ENCODE measurements around the gene RHBDL2.
A peak's percentile ranks its signal among the peaks of the same experiment; 100 is the strongest.
"Not testable (repeated sequence)": the region's sequence is repeated elsewhere in the genome, so short reads cannot be mapped to it uniquely, and the experiment has no call there.

RHBDL2 gene

GRCh38 chr1:38941527-38942019 is at the start of gene RHBDL2:
RHBDL2 (minus strand) TSS chr1:38941830; CDS start chr1:38919212, 22,618 bp downstream.
- DNase-seq (ENCODE audit: low read depth) = no peak

GRCh38 chr1:38990738-38991637 is 49.4 kb upstream of the RHBDL2 start, which contains the start of gene AKIRIN1:
AKIRIN1 (plus strand) TSS chr1:38991276; CDS start chr1:38991381, 105 bp downstream.
- peak; percentile 64 for DNase-seq (ENCODE audit: low read depth)

GRCh38 chr1:38990386-38990737 is 48.7 kb upstream of the RHBDL2 start:
- no peak for DNase-seq (ENCODE audit: low read depth)

- no peak for DNase-seq (ENCODE audit: low read depth)
Measured at GRCh38 chr1:38989979-38990378, 48.3 kb upstream of the RHBDL2 start.

- not testable (repeated sequence) for DNase-seq (ENCODE audit: low read depth)
Measured at GRCh38 chr1:38979380-38979779, 37.8 kb upstream of the RHBDL2 start.

- not testable (repeated sequence) for DNase-seq (ENCODE audit: low read depth)
Measured at GRCh38 chr1:38978245-38978542, 36.6 kb upstream of the RHBDL2 start.

GRCh38 chr1:38977399-38978244 is 36.0 kb upstream of the RHBDL2 start:
- DNase-seq (ENCODE audit: low read depth) = not testable (repeated sequence)

GRCh38 chr1:38973659-38974437 is 32.2 kb upstream of the RHBDL2 start:
- no peak for DNase-seq (ENCODE audit: low read depth)

- DNase-seq (ENCODE audit: low read depth) = not testable (repeated sequence)
Measured at GRCh38 chr1:38973145-38973544, 31.5 kb upstream of the RHBDL2 start.

GRCh38 chr1:38964140-38964548 is 22.5 kb upstream of the RHBDL2 start:
- DNase-seq (ENCODE audit: low read depth) = no peak

- DNase-seq (ENCODE audit: low read depth) = peak; percentile 25
Measured at GRCh38 chr1:38962560-38962959, 20.9 kb upstream of the RHBDL2 start.

GRCh38 chr1:38962113-38962512 is 20.5 kb upstream of the RHBDL2 start:
- peak; percentile 85 for DNase-seq (ENCODE audit: low read depth)

- peak; percentile 29 for DNase-seq (ENCODE audit: low read depth)
Measured at GRCh38 chr1:38958967-38959366, 17.3 kb upstream of the RHBDL2 start.

GRCh38 chr1:38953433-38953860 is 11.8 kb upstream of the RHBDL2 start:
- no peak for DNase-seq (ENCODE audit: low read depth)

- DNase-seq (ENCODE audit: low read depth) = no peak
Measured at GRCh38 chr1:38950553-38950952, 8.9 kb upstream of the RHBDL2 start.

- no peak for DNase-seq (ENCODE audit: low read depth)
Measured at GRCh38 chr1:38944547-38944946, 2.9 kb upstream of the RHBDL2 start.

GRCh38 chr1:38942664-38943428 is 1.2 kb upstream of the RHBDL2 start:
- no peak for DNase-seq (ENCODE audit: low read depth)

GRCh38 chr1:38941093-38941492 is 537 bp downstream of the RHBDL2 start:
- no peak for DNase-seq (ENCODE audit: low read depth)

GRCh38 chr1:38940339-38941047 is 1.1 kb downstream of the RHBDL2 start:
- no peak for DNase-seq (ENCODE audit: low read depth)

GRCh38 chr1:38938722-38939260 is 2.8 kb downstream of the RHBDL2 start:
- DNase-seq (ENCODE audit: low read depth) = no peak

Measured in HS-5 (cell line).